Gastrocnemius medialis (tissue), 4 donors: Measurements from ENCODE around the gene IQSEC1.

Experiments
- POLR2A ChIP-seq, 2 donors: fragments of 450-650 bp; IDR thresholded peaks; one replicate each; pipeline ENCODE4 v1.6.1; 2017; ENCODE audit warnings: antibody characterized with exemption in 2 of 2, mild to moderate bottlenecking in 2 of 2, moderate library complexity in 2 of 2
- TF ChIP-seq, protein P1 (sequence below), 5 experiments: fragments of 450-650 bp in 3 of 5; fragments of 200-600 bp in 2 of 5; sonication (generic) in 2 of 5; IDR thresholded peaks in 4 of 5; conservative IDR thresholded peaks in 1 of 5; 1 replicate in 4 of 5; 2 replicates in 1 of 5; pipeline ENCODE4 v1.5.1; 2016 to 2019; ENCODE audit warnings: antibody characterized with exemption in 5 of 5, mild to moderate bottlenecking in 3 of 5, moderate library complexity in 3 of 5

DNA sequence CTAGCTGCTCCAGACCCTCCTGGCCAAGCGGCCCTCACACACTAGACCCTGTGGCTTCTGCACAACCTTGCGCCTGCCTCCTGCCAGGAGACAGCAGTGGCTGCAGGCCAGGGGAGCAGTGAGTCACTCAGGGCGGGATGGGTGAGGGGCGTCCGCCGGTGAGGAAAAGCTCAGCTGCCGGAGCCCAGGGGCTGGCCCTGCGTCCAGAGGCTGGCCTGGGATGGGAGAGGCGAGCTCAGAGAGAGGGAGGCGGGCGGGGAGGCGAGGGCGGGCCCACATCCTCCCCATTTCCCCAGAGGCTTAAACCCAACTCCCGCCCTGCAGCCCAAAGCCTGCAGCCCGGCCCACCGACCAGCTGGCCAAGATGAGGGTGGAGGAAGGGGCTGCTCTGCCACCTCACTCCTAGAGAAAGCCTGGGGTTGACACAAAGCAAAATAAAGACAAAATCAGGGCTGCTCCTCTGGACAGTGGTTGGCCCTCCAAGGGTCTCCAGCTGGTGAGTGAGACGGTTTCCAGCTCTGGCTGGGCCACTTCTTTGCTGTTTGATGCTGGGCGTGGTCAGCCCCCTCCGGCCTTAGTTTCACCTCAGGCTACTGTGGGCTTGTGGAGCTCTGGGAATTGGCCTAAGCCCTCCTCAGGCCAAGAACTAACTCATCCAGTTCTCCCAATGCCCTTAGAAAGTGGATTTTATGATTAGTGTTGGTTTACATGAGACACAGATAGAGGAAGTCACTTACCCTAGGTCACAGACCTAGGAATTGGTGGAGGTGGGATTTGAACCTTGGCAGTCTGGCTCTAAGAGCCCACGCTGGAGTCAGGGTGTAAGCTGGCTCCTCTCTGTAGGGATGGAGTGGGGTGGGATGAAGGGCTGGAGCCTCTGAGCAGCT, 50.6 kb downstream of the IQSEC1 start:
- TF ChIP-seq, protein P1, sequence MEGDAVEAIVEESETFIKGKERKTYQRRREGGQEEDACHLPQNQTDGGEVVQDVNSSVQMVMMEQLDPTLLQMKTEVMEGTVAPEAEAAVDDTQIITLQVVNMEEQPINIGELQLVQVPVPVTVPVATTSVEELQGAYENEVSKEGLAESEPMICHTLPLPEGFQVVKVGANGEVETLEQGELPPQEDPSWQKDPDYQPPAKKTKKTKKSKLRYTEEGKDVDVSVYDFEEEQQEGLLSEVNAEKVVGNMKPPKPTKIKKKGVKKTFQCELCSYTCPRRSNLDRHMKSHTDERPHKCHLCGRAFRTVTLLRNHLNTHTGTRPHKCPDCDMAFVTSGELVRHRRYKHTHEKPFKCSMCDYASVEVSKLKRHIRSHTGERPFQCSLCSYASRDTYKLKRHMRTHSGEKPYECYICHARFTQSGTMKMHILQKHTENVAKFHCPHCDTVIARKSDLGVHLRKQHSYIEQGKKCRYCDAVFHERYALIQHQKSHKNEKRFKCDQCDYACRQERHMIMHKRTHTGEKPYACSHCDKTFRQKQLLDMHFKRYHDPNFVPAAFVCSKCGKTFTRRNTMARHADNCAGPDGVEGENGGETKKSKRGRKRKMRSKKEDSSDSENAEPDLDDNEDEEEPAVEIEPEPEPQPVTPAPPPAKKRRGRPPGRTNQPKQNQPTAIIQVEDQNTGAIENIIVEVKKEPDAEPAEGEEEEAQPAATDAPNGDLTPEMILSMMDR (IDR thresholded peaks at IDR 0.05 in 4 of 5, conservative IDR thresholded peaks at IDR 0.05 in 1 of 5): no peak
- TF ChIP-seq POLR2A (IDR thresholded peaks at IDR 0.05): no peak
